ENCODE data around the gene PTPRJ.
A peak's percentile ranks its signal among the peaks of the same experiment; 100 is the strongest.
"Not testable (repeated sequence)": the region's sequence is repeated elsewhere in the genome, so short reads cannot be mapped to it uniquely, and the experiment has no call there.

PTPRJ gene

DNA sequence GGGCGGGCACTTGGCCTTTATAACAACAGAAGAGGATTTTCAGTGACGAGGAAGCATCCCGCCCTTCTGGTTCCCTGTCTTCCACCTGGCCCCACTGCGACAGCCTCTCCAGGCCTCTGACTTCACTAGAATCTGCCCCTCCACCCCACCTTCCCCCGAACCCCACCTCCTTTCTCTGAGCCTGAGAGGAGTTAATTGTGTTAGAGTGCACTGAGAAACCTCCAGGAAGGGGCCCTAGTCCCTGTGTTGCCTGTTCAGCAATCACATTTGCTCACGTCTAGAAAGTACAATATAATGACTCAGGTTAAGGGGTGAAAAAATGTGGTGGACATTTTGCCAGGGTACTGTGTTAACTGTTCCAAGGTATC, 38.8 kb downstream of the PTPRJ start:
- no peak for DNase-seq

DNA sequence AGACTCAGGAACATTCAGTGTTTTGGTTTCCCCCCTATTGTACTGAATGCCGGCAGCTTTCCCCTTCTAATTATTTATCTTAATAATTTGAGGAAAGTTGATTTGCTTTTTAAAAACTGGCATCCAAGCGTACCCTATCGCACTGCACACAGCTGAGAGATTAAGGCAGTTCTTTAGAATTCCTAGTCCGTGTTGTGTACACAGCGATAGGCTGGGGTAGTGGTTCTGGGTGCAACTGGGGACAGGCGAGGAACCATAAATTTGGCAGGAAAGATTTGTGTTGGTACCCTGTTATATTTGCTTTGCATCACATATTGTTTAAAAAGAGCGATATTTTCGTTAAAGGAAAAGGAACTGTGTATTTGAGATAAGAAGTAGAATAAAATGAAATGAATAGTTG, 39.2 kb downstream of the PTPRJ start:
- DNase-seq: no peak

DNA sequence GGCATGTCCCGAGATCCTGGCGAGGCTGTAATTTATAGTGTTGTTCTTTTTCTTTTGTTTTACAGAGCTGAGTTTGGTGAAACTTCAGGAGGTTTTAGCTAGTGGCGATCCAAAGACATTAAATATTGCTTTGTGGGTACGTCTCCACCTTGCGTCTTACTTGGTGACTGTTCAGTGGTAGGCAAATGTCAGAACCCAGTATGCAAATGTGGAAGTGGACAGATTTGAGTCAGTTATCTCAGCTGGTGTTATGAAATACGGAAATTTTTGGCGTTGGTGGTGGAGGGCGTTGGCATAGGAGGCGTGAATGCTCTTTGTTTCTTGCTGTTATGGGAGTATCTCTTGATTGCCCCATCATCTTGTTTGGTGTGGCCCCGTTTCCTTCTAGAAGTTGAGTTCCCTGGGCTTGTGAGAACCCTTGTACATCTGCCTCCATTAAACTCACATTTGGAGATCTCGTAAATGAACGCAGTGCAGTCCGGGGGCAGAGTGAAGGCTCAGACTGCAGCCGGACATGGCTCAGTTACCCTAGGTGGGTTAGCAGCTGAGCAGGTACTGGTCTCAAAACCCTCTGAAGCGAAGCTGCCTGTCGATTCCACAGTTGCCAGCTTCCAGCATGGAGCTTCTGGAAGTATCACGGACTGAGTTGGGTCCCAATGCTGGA, 39.9 kb downstream of the PTPRJ start:
- DNase-seq: peak; percentile 31 to 78

DNA sequence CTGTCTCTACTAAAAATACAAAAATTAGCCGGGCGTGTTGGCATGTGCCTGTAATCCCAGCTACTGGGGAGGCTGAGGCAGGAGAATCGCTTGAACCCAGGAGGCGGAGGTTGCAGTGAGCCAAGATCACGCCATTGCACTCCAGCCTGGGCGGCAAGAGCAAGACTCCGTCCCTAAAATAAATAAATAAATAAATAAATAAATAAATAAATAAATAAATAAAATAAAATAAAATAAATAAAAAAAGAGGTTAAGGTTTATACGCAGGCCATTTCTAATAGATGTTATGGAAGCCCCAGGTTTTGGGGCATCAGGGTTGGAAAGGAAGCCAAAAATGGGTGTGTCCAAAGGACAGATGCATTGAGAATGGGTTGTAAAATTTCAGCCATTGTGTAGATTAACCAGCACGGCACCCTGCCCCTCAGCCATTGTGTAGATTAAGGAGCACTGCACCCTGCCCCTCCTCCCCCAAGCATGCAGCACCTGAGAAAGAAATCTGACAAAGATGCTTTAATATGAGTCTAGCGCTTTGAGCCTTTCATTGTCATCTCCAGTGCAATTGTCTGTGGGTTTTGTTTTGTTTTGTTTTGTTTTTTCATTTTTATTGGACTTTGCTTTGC, 41.0 kb downstream of the PTPRJ start:
- not testable (repeated sequence) for DNase-seq

DNA sequence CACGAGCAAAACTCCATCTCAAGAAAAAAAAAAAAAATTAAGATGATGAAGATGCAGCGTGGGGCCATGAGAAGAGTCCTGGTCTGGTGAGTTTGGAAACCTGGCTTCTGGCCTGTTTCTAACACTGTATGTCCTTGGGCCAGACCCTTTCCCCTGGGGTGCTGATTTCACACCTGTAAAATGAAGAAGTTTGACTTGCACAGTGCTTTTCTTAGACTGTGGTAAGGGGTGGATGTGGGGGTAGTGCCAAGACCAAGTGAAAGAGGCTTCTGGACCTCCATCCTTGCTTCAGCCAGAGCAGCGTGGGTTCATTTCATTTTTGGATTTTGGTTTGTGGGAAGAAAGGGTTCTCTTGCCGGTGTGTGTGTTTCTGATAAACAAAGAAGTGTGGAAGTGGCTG, 42.1 kb downstream of the PTPRJ start:
- no peak for DNase-seq

DNA sequence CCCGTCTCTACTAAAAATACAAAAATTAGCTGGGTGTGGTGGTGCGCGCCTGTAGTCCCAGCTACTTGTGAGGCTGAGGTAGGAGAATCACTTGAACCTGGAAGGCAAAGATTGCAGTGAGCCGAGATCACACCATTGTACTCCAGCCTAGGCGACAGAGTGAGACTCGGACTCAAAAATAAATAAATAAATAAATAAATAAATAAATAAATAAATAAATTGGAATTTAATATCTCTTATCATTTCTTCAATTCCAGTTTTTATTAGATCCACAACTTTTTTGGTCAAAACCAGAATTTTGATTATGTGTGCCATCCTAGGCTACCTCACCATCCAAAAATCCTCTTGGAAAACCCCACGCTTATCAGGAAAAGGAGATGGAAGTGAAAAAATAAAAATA, 43.2 kb downstream of the PTPRJ start:
- not testable (repeated sequence) for DNase-seq

DNA sequence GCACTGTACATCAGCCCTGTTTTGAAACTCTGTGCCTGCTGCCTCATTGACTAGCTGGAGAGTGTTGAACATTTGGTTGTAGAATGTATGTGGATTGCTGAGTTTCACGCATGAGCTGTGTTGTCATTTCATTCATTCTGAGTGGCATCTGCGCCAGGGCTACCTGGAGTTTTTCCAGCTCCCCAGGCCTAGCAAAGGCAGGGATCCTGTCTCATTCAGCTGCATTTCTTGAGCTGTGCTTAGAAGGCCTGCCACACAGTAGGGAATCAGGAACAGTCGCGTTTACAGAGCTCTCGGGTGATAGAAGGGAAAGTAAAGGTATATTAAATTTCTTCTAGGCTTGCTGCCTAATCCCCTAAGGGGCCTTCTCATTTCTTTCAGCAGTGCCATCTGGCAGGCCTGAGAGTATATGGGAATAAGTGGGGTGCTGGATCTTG, 44.3 kb downstream of the PTPRJ start:
- no peak for DNase-seq

DNA sequence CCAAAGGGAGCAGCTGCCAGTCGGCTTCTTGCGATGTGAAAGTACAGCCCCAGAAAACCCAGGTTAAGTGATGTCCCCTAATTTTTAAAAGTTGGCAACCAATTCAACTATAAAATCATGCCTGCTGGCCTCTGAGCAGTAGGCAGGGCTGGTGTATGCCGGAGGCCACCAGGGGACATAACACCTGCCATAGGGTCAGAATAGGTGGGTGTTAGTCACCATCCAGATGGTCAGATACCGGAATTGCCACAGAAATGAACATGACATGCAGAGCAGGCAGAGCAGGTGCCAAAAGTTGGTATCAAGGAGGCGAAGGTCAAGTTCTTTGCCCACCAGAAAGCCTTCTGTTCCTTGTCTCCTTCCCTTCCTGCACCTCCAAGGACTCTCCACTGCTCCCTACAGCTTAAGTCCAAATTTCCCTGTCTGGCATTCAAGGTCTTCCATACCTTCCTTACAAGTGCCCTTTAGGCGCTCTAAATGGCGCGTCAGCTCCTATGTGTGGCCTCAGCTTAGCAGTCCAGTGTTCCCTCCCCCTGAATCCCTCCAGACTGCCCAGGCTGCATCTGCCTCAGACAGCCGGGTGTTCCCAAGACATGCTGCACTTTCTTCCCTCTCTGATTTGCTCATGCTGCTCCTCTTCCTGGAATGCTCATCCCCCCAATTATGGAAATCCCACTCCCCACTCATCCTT, 45.1 kb downstream of the PTPRJ start:
- no peak for DNase-seq

DNA sequence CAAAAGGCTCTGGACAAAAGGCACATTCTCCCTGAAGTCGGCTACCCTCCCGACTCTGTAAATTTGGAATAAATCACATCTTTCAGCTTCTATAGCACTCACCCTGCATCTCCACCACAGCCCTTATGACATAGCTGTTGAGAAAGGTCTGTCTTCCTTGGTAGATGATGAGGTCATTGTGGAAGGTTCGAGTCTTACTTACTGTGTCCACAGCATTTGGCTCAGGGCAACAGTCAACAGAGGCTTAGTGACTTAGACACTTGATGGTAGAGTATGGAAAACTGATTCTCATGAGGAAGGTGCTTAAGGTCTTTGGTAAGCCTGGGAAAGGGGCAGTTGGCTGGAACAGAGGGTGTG, 45.6 kb downstream of the PTPRJ start:
- DNase-seq: no peak

DNA sequence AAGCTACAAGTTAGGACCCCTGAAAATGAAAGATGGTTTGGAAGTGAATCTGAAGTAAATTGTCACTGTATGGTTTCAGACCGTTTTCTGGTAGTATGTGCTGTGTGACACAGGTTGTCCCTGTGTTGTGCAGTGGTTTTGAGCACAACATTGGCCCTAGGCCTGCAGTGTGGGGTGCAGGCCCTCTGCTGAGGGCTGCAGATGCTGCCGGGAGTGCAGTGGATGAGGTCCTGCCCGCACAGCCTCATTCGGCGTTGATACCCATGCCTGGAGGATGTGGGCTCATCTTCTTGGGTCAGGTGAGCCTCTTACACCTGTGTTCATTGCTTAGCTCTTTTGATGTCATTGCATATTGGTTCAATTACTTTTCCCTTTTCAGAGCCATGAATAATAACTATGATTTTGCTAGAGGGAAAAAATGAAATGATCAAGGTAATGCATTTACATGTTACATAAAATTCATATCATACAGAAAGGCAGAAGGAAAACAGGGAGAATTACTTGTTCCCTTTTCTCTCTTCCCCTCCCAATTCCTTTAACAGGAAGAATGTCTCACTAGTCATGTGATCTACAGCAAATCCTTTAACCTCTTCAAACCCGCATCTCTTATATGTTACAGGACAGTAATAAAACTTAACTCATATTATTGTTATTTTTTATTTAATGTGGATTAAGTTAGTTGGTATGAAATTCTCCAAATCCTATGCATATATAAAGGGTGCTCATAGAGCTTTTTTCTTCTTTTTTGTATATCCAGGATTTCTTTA, 48.7 kb downstream of the PTPRJ start:
- no peak for DNase-seq

DNA sequence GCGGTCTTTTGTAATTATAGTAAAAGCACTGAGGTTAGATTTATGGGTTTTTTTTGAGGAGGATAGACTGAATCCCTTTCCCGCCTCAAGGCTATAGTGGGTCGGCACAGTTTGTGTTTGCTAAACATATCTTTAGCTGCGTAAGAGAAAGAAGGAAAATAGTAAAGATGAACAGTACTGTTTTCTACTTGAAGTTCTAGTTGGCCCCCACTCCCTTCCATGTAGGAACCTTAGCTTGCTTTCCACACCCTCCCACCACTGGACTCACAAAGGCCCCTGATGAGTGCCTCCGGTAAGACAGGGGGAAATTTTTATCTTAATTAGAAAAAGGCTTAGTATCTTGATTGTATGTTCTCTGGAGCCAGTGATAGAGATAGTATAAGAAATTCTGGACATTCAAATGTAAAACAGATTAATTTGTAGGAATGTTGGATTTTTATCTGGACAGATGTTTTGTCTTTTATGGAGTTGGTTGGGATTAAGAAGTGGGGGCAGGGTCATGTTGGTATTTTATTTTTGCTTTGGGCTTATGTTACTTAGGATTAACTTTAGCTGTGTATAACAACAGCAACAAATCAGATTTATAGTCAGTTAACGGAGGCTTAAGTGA, 49.4 kb downstream of the PTPRJ start:
- no peak for DNase-seq

DNA sequence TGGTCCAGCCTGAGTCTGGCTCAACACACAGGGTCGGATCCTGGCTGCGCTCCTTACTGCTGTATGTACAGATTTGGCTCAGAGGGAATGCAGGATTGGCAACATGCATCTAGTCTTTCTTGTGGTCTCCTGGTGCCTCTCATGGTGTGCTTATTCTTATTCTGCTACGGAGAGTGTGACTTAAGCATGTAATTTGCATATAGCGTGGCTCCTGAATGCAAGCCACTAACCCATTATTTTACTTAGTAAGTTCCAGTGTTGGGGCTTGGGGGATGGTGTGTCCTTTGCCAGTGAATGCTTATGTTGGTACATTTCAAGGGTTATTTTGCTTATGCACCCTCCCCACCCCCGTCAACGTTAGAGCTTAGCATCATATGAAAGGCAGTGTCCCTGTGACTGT, 51.2 kb downstream of the PTPRJ start:
- peak in 1 of 2 donors; percentile 80 for DNase-seq

DNA sequence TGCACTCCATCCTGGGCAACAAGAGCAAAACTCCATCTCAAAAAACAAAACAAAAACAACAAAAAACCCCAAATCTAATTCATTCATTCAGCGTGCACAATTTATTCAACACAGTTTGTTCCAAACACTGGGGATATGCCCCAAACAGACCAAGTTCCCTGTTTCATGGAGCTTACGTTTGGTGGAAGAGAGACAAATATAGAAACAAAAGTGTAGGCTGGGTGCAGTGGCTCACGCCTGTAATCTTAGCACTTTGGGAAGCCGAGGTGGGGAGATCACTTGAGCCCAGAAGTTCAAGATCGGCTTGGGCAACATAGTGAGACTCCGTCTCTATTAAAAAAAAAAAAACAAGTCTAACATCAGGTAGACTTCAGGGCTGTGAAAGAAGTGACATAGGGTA, 52.4 kb downstream of the PTPRJ start:
- no peak for DNase-seq

DNA sequence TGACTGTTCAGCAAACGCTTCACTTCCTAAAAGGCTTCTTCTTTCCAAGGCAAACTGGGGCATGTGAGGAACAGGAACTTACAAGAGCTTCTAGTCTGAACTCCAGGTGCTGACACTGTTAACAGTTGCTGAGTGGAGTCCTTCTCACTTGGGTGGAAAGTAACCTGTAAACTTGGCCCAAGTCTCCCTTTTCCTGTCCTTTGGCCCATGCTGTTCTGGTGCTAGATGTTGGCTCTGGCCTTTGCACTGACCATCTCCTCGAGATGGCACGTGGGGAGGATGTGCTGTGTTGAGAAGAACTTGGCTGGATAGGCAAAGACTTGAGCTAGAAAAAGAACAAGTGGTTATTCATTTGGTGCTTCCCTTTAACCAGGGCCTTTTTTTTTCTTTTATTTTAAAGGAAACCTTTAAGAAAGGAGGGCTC, 53.6 kb downstream of the PTPRJ start:
- peak in 1 of 2 donors; percentile 27 for DNase-seq

DNA sequence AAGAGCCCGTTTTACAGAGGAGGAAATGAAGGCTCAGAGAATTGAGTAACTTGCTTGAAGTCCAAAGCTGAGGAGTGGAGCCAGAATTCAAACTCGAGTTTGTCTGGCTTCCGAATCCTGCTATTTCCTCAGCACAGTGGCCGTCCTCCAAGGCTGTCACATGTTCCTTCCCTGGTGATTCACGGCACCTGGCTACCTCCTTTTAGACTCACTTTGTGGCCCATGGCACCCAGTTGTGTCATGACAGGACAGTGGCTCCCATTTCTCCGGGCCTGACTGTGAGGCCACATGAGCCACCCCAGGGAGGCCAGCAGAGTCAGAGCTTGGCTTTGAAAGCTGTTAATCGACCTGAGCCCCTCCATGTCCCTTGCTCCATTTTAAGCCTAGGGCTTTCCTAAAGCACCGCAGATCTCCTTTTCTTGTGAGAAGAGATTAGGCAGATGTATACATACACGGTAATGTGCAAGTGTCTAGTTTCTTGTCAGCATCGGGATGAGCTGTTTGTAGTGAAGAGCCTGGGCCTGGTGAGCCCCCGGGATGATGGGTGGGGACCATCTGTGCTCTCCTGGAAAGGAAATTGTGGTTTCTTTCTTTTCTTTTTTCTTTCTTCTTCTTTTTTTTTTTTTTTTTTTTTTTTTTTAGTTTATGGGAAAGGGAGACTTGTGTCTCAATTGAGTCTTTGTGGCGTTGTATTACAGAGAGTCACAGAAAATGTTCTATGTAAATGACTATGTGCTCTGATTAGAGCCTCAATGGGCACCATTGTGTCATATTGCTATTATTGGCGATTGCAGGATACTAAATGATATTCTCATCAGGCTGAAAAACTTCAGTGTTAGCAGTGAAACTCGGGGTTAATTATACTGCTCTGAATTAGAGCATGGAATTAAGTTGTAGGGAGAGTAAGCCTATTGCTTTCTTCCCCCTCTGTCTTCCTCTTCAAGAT, 54.8 kb downstream of the PTPRJ start:
- DNase-seq: no peak

DNA sequence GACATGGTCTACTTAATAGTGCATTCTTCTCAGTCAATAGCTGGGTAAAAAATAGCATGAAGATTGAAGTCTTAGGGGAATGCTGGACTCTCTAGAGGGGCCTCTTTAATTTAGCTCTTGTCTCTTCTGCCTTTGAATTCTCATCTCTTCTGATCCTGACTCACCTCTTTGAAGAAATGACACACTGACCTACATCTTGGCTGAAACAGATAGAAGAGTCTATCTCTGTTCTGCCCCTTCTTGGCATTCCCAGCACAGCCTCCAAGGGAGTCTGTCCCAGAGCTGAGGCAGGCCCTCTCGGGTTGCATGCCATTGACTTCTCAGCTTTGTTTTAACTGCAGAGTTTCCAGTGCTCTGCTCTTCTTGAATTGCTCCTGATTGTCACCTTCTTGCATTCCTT, 55.7 kb downstream of the PTPRJ start:
- no peak for DNase-seq

DNA sequence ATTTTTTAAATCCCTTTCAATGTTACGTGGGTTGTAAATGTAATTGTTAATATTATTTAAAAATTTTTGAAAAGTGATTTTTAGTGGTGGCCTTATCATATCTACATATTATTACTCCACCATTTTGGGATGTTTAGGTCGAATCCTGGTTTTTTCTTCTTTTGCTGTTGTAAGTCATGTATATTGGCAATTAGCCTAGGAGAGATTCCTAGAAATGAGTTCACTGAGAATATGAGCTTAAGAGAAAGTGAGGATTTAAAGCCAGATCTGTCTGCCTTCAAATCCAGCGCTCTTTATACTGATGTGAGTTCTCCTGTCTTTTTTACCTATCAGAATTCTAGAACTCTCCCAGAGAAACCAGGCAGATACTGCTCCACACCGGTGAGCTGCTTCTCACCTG, 56.1 kb downstream of the PTPRJ start:
- DNase-seq: no peak

DNA sequence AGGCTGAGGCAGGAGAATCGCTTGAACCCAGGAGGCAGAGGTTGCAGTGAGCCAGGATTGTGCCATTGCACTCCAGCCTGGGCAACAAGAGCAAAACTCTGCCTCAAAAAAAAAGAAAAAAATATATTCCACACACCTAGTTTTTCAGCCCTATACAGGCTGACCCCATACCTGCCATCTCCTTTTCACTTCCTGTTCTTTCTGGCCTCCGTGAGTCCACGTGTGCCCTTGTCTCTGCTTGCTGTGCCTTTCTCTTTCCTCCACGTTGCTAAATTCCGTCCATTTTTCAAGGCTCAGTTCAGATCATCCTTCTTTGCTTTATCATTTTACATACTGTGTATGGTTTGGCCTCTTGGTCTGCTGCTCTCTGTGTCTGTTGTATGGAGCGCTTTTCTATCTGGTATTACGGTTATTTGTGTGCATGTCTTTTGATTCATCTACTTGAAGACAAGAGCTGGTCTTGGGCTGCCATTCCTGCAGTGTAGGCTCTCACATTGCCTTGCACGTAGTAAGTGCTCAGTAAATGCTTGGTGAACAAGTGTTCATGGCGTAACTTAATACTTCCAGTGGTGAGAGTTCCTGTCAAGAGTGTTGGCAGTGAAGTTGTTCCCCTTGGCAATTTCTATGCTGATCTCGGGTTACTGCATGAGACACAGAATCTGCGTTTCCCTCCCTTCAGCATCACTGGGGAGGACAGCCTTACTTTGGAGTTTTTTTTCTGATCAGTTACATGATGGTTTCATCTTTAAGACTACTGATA, 57.5 kb downstream of the PTPRJ start:
- no peak for DNase-seq

DNA sequence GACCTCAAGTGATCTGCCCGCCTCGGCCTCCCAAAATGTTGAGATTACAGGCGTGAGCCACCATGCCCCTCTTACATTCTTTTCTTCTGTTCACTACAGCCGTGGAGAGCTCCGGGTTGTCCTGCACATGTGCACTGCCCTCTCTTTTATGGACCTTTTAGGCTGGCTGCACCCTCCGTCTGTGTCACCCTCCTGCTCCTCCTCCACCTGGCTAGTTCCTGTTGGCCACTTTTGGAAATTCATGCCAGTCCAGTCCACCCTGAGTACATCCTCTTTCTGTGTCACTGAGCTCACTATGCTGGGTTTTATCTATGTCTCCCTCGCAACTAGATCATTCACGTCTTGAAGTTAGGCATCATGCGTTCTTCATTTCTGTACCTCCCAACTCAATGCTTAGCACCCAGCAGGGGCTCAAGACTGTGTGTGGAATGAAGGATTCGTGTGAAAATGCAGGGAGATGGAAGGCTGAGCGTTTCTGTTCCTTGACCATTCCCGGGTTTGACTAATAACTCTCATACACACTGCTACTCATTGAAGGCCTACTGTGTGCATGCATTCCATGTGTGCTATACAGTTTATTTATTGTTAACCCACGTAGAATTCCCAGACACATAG, 60.6 kb downstream of the PTPRJ start:
- DNase-seq: no peak

DNA sequence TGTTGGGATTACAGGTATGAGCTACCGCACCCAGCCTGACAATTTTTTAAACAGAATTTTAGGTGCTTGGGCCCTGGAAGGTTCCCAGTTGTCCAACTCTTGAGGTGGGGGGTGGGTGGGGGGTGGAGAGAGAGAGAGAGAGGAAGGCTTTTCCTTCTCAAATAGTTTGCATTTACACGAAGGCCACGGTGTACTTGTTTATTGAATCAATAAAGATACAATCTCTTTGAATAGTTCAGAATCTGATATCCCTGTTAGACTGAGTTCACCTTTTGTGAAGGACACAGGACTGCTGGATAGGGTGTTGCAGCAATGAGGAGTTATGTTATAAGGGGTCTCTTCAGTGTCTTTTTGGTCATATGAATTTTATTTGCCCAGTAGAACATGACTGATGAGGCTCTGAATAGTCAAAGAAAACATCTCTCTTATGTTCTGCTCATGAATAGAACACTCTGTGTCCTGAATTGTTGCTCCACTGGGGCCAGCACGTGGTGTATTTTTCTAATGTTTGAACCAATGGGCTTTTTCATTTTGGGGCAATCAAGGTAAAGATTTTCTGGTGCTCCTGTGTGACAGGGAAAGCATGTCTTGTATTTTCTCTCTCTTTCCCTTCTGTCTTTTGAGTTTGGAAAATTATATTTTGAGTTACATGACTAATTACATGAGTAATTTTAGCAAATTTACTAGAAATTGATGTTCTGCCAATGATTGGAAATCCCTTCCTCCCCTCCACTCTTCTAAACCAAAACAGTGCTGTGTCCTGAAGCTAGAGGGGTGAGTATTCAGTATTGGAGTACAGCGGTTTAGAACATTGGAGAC, 61.7 kb downstream of the PTPRJ start:
- DNase-seq: no peak

Measured in bone marrow (tissue), 2 donors.